ENCODE measurements around the gene SLC8B1.

SLC8B1 gene

GRCh38 chr12:113332688-113333417 is 2.1 kb downstream of the SLC8B1 start:
- no peak overlapping the region for H3K4me3 ChIP-seq (ENCODE audit: control insufficient read depth, low read depth, low read length)
- no peak for DNase-seq (ENCODE audit: low read depth)
- TF ChIP-seq, protein P1, sequence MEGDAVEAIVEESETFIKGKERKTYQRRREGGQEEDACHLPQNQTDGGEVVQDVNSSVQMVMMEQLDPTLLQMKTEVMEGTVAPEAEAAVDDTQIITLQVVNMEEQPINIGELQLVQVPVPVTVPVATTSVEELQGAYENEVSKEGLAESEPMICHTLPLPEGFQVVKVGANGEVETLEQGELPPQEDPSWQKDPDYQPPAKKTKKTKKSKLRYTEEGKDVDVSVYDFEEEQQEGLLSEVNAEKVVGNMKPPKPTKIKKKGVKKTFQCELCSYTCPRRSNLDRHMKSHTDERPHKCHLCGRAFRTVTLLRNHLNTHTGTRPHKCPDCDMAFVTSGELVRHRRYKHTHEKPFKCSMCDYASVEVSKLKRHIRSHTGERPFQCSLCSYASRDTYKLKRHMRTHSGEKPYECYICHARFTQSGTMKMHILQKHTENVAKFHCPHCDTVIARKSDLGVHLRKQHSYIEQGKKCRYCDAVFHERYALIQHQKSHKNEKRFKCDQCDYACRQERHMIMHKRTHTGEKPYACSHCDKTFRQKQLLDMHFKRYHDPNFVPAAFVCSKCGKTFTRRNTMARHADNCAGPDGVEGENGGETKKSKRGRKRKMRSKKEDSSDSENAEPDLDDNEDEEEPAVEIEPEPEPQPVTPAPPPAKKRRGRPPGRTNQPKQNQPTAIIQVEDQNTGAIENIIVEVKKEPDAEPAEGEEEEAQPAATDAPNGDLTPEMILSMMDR (conservative IDR thresholded peaks at IDR 0.05; ENCODE audit: control insufficient read depth, insufficient read depth, low read depth, low read length): no peak

GRCh38 chr12:113330505-113330904 is 4.4 kb downstream of the SLC8B1 start:
- DNase-seq (ENCODE audit: low read depth): no peak
- H3K4me3 ChIP-seq (ENCODE audit: control insufficient read depth, low read depth, low read length): no peak overlapping the region
- TF ChIP-seq, protein P1 (conservative IDR thresholded peaks at IDR 0.05; ENCODE audit: control insufficient read depth, insufficient read depth, low read depth, low read length): no peak

DNA sequence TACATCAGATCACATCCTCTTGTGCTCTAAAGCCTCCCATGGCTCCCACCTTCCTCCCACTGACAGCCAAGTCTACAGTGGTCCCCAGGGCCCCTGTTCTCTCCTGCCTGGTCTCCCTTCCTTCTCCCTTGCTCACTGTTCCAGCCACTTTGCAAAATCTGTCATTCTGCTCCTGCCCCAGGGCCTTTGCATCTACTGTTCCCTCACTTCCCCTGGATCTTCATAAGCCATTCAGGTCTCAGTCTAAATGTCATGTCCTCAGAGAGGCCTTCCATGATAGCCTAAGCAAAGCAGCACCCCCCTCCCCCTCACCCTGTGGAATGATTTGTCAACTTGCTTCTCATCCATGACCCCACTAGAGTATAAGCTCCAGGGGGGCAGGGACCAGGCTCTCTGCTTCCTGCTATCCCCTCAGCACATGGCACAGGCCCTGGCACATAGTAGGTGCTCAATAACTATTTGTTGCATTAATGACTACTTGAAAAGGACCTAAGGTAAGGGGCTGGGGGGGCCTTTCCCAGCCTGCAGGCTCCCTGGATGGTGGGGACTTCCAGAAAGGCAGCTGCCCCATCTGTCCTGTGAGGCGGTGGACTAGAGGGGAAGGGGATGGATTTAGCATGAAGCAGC is 5.0 kb downstream of the SLC8B1 start:
- TF ChIP-seq, protein P1 (conservative IDR thresholded peaks at IDR 0.05; ENCODE audit: control insufficient read depth, insufficient read depth, low read depth, low read length): no peak
- no peak for DNase-seq (ENCODE audit: low read depth)
- no peak overlapping the region for H3K4me3 ChIP-seq (ENCODE audit: control insufficient read depth, low read depth, low read length)

- no peak for DNase-seq (ENCODE audit: low read depth)
- TF ChIP-seq, protein P1 (conservative IDR thresholded peaks at IDR 0.05; ENCODE audit: control insufficient read depth, insufficient read depth, low read depth, low read length): no peak
Measured at GRCh38 chr12:113329022-113329790, 5.7 kb downstream of the SLC8B1 start.

GRCh38 chr12:113328368-113328889 is 6.5 kb downstream of the SLC8B1 start:
- no peak overlapping the region for H3K4me3 ChIP-seq (ENCODE audit: control insufficient read depth, low read depth, low read length)
- TF ChIP-seq, protein P1 (conservative IDR thresholded peaks at IDR 0.05; ENCODE audit: control insufficient read depth, insufficient read depth, low read depth, low read length): no peak
- DNase-seq (ENCODE audit: low read depth): no peak

More at GRCh38 chr12:113329022-113329790, 5.7 kb downstream of the SLC8B1 start:
- H3K4me3 ChIP-seq (ENCODE audit: control insufficient read depth, low read depth, low read length): no peak overlapping the region

- no peak for DNase-seq (ENCODE audit: low read depth)
- TF ChIP-seq, protein P1 (conservative IDR thresholded peaks at IDR 0.05; ENCODE audit: control insufficient read depth, insufficient read depth, low read depth, low read length): no peak
Measured at GRCh38 chr12:113326775-113327395, 8.0 kb downstream of the SLC8B1 start.

More at GRCh38 chr12:113326775-113327395, 8.0 kb downstream of the SLC8B1 start:
- no peak overlapping the region for H3K4me3 ChIP-seq (ENCODE audit: control insufficient read depth, low read depth, low read length)
